ENCODE data around the gene CENPB. TPM values are rescaled to one million over a fixed set of nuclear protein-coding genes. Genes with fewer than 3 reads are reported as not detected.

CENPB gene
- total and polyA plus RNA-seq, 2 of the 4 experiments (the other 2 are of a cell fraction), result 45.7 to 59.1 TPM

DNA sequence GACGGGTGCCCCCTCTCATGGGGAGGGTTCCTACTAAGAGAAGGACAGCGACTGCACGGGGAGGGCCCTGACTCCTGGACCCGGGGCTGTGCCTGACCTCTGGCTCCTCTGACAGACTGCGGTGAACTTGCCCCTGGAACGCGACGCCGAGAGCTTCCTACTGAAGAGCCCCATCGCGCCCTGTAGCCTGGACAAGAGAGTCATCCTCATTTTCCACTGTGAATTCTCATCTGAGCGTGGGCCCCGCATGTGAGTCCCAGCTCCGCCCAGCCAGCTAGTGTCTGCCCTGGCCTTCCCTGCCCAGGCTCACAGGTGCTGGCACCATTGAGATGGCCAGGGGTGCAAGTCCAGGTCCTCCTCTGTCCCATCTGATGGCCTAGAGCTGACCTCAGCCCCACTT, 16.7 kb upstream of the CENPB start:
- H3K18ac ChIP-seq (ENCODE audit: low read depth, low read length), result no peak overlapping the region
- no peak overlapping the region for H2AK5ac ChIP-seq (ENCODE audit: low read depth, low read length)
- no peak for DNase-seq
- 93% methylated on average over 13 of the region's 14 CpGs; no CpG with 5 or more reads in 1 of the 2 experiments for WGBS, 2 experiments (ENCODE audit: extremely low coverage in 2 of 2, insufficient read length in 1 of 2)
- H4K5ac ChIP-seq (ENCODE audit: low read depth, low read length), result no peak overlapping the region
- H3K14ac ChIP-seq (replicated peaks; ENCODE audit: low read depth, low read length), result no peak overlapping the region
- H2AFZ ChIP-seq (replicated peaks; ENCODE audit: low read length, poor library complexity), result no peak overlapping the region
- peaks cover 72% of the 10 kb centered on the region for H3K36me3 ChIP-seq (ENCODE audit: control insufficient read depth, insufficient read depth, low read length)
- peaks cover 38% of the 10 kb centered on the region for H3K4me1 ChIP-seq (ENCODE audit: control insufficient read depth, insufficient read depth, low read length)
- no peak overlapping the region for H3K27ac ChIP-seq (ENCODE audit: insufficient read depth, low read length)
- no peaks in the 10 kb centered on the region for H4K20me1 ChIP-seq (ENCODE audit: insufficient read depth, low read length)
- no peak overlapping the region for H3K56ac ChIP-seq (ENCODE audit: extremely low read depth, insufficient read depth, low read length)
- no peak overlapping the region for H4K8ac ChIP-seq (ENCODE audit: low read depth in 2 of 2, low read length in 2 of 2)
- ATAC-seq (ENCODE audit: low read depth), result no peak
- no peak overlapping the region for H4K91ac ChIP-seq (ENCODE audit: insufficient read depth, low read depth, low read length)
- no peak overlapping the region for H2BK15ac ChIP-seq (ENCODE audit: low read depth, low read length)
- no peaks in the 10 kb centered on the region for H3K27me3 ChIP-seq (ENCODE audit: control insufficient read depth, insufficient read depth, low read length)
- POLR2A ChIA-PET (ENCODE audit: unreplicated experiment), result no interaction called here
- CTCF ChIA-PET, result no interaction called here
- H3K79me1 ChIP-seq (ENCODE audit: low read depth in 1 of 2, low read length in 2 of 2), result peaks cover 29 to 91% of the 10 kb centered on the region in 2 experiments
- no TSS peak for BruUV-seq (replicated peaks)
- H2BK20ac ChIP-seq (ENCODE audit: low read depth, low read length), result no peak overlapping the region
- no peak overlapping the region for H3K4me2 ChIP-seq (ENCODE audit: low read depth, low read length)
- dilution Hi-C loops (cut with HindIII; ENCODE audit: low sequenced_read_pairs, unreplicated experiment), result no loop called here
- no peak overlapping the region for H2BK120ac ChIP-seq (ENCODE audit: low read depth, low read length)
- no peaks in the 10 kb centered on the region for H3K9me3 ChIP-seq (ENCODE audit: control insufficient read depth, insufficient read depth, low read length)
- H2AK9ac ChIP-seq (replicated peaks; ENCODE audit: low read depth, low read length, poor library complexity), result peak overlapping the region; percentile 73
- no peak overlapping the region for H3K23ac ChIP-seq (ENCODE audit: low read depth, low read length)
- no peak overlapping the region for H2BK5ac ChIP-seq (ENCODE audit: low read depth, low read length, poor library complexity, severe bottlenecking)
- peaks cover 41% of the 10 kb centered on the region for H3K9me1 ChIP-seq (ENCODE audit: insufficient read depth, low read length)
- intact Hi-C loops (cut with micrococcal nuclease), result no loop called here
- no peak overlapping the region for H3K9ac ChIP-seq (ENCODE audit: low read depth, low read length)
- TF ChIP-seq POLR2A (IDR thresholded peaks at IDR 0.05; ENCODE audit: low read depth, low read length) (no peak), MXI1 (IDR thresholded peaks at IDR 0.05; ENCODE audit: borderline replicate concordance, low read depth, low read length) (no peak), MAFK (IDR thresholded peaks at IDR 0.05; ENCODE audit: low read depth, low read length) (no peak), RAD21 (IDR thresholded peaks at IDR 0.05; ENCODE audit: low read length) (no peak), CHD1 (IDR thresholded peaks at IDR 0.05; ENCODE audit: low read depth, low read length) (no peak), RFX5 (IDR thresholded peaks at IDR 0.05; ENCODE audit: low read depth, low read length) (no peak), BHLHE40 (IDR thresholded peaks at IDR 0.05; ENCODE audit: low read depth, low read length) (no peak), RCOR1 (IDR thresholded peaks at IDR 0.05; ENCODE audit: insufficient replicate concordance, low read length) (no peak), MAZ (IDR thresholded peaks at IDR 0.05; ENCODE audit: borderline replicate concordance, low read depth, low read length) (no peak), NFE2L2 (IDR thresholded peaks at IDR 0.05; ENCODE audit: low read depth, low read length) (no peak)
- TF ChIP-seq, protein P1, sequence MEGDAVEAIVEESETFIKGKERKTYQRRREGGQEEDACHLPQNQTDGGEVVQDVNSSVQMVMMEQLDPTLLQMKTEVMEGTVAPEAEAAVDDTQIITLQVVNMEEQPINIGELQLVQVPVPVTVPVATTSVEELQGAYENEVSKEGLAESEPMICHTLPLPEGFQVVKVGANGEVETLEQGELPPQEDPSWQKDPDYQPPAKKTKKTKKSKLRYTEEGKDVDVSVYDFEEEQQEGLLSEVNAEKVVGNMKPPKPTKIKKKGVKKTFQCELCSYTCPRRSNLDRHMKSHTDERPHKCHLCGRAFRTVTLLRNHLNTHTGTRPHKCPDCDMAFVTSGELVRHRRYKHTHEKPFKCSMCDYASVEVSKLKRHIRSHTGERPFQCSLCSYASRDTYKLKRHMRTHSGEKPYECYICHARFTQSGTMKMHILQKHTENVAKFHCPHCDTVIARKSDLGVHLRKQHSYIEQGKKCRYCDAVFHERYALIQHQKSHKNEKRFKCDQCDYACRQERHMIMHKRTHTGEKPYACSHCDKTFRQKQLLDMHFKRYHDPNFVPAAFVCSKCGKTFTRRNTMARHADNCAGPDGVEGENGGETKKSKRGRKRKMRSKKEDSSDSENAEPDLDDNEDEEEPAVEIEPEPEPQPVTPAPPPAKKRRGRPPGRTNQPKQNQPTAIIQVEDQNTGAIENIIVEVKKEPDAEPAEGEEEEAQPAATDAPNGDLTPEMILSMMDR (conservative IDR thresholded peaks at IDR 0.05; ENCODE audit: low read depth, low read length), result no peak
- TF ChIP-seq, protein P2, sequence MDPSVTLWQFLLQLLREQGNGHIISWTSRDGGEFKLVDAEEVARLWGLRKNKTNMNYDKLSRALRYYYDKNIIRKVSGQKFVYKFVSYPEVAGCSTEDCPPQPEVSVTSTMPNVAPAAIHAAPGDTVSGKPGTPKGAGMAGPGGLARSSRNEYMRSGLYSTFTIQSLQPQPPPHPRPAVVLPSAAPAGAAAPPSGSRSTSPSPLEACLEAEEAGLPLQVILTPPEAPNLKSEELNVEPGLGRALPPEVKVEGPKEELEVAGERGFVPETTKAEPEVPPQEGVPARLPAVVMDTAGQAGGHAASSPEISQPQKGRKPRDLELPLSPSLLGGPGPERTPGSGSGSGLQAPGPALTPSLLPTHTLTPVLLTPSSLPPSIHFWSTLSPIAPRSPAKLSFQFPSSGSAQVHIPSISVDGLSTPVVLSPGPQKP (IDR thresholded peaks at IDR 0.05; ENCODE audit: borderline replicate concordance, low read depth, low read length), result no peak
- TF ChIP-seq, protein P3, sequence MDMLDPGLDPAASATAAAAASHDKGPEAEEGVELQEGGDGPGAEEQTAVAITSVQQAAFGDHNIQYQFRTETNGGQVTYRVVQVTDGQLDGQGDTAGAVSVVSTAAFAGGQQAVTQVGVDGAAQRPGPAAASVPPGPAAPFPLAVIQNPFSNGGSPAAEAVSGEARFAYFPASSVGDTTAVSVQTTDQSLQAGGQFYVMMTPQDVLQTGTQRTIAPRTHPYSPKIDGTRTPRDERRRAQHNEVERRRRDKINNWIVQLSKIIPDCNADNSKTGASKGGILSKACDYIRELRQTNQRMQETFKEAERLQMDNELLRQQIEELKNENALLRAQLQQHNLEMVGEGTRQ (IDR thresholded peaks at IDR 0.05; ENCODE audit: low read depth, low read length), result no peak
- H3K4me3 ChIP-seq (ENCODE audit: insufficient read depth, low read depth, low read length), result no peak overlapping the region
- no peak overlapping the region for H3K4ac ChIP-seq (ENCODE audit: low read depth, low read length)
- in situ Hi-C loops (cut with MboI; ENCODE audit: low sequenced_read_pairs), result no loop called here

Measured in IMR-90 (cell line).